ENCODE measurements around the gene EID3.
"Not testable (repeated sequence)": the region's sequence is repeated elsewhere in the genome, so short reads cannot be mapped to it uniquely, and the experiment has no call there.

Gene EID3

DNA sequence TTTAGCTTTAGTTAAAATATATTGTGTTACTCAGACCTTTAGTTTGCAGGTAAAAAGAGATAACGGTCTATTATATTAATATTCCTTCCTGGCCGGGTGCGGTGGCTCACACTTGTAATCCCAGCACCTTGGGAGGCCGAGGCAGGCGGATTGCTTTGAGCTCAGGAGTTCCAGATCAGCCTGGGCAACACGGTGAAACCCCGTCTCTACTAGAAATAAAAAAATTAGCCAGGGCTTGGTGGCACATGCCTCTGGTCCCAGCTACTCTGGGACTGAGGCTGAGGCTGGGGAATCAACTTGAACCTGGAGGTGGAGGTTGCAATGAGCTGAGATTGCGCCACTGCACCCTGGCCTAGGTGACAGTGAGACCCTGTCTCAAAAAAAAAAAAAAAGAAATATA, 13.2 kb upstream of the EID3 start:
- no peaks in the 10 kb centered on the region for H3K27me3 ChIP-seq (ENCODE audit: control insufficient read depth, insufficient read depth, low read length, poor library complexity, severe bottlenecking)
- no peak overlapping the region for H3K27ac ChIP-seq (ENCODE audit: insufficient read depth, low read depth, low read length, poor library complexity, severe bottlenecking)
- WGBS, 2 experiments, result 83 to 85% methylated on average over 7 of the region's 8 CpGs
- no peaks in the 10 kb centered on the region for H3K9me3 ChIP-seq (ENCODE audit: control insufficient read depth, low read length)
- peaks cover 11% of the 10 kb centered on the region for H3K4me1 ChIP-seq (ENCODE audit: control insufficient read depth, insufficient read depth, low read length)
- no peak overlapping the region for H3K4me3 ChIP-seq (ENCODE audit: insufficient read depth, low read depth, low read length)
- H3K36me3 ChIP-seq (ENCODE audit: control insufficient read depth, insufficient read depth, low read length), result peaks cover 4% of the 10 kb centered on the region

- no peak overlapping the region for H3K4me3 ChIP-seq (ENCODE audit: insufficient read depth, low read depth, low read length)
- H3K4me1 ChIP-seq (ENCODE audit: control insufficient read depth, insufficient read depth, low read length), result peaks cover 11% of the 10 kb centered on the region
- H3K27ac ChIP-seq (ENCODE audit: insufficient read depth, low read depth, low read length, poor library complexity, severe bottlenecking), result no peak overlapping the region
- no peaks in the 10 kb centered on the region for H3K27me3 ChIP-seq (ENCODE audit: control insufficient read depth, insufficient read depth, low read length, poor library complexity, severe bottlenecking)
- H3K9me3 ChIP-seq (ENCODE audit: control insufficient read depth, low read length), result no peaks in the 10 kb centered on the region
- H3K36me3 ChIP-seq (ENCODE audit: control insufficient read depth, insufficient read depth, low read length), result peaks cover 7% of the 10 kb centered on the region
- 86 to 94% methylated on average over 5 of the region's 5 CpGs for WGBS, 2 experiments
These were observed 12.7 kb upstream of the EID3 start for GRCh38 chr12:104290855-104291254.

DNA sequence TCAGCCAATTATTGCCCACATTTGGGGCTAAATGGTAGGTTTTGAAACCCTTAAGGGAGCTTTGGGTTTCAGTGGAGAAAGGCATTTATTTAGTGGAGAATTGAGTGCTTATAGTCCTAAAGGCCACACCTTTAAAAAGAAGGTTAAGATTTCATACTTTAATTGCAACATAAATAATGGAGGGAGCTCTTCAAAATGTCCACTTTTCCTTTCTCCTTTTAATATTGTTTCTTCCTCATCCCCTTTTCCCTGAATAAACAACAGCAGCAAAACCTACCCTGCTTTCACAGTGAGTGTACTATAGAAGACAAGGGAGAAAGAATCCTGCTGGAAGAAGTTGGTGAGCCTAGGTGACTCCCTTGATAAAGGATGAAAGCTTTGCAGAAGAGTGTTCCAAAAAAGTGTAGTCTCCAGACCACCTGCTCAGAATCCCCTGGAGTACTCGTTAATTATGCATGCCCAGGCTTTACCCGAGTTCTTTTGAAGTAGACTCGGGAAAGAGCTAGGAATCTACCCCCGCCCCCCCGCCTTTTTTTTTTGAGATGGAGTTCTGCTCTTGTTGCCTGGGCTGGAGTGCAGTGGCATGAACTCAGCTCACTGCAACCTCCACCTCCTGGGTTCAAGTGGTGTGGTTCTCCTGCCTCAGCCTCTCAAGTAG, 11.5 kb upstream of the EID3 start:
- Histone ChIP-seq H3K4me1 (ENCODE audit: control insufficient read depth, insufficient read depth, low read length) (peaks cover 4% of the 10 kb centered on the region), H3K9me3 (ENCODE audit: control insufficient read depth, low read length) (no peaks in the 10 kb centered on the region), H3K27ac (ENCODE audit: insufficient read depth, low read depth, low read length, poor library complexity, severe bottlenecking) (no peak overlapping the region), H3K4me3 (ENCODE audit: insufficient read depth, low read depth, low read length) (no peak overlapping the region), H3K27me3 (ENCODE audit: control insufficient read depth, insufficient read depth, low read length, poor library complexity, severe bottlenecking) (no peaks in the 10 kb centered on the region), H3K36me3 (ENCODE audit: control insufficient read depth, insufficient read depth, low read length) (peaks cover 7% of the 10 kb centered on the region)
- WGBS, 2 experiments, result 28 to 37% methylated on average over 5 of the region's 5 CpGs

GRCh38 chr12:104292872-104293794, 10.4 kb upstream of the EID3 start:
- peaks cover 3% of the 10 kb centered on the region for H3K4me1 ChIP-seq (ENCODE audit: control insufficient read depth, insufficient read depth, low read length)
- H3K27ac ChIP-seq (ENCODE audit: insufficient read depth, low read depth, low read length, poor library complexity, severe bottlenecking), result no peak overlapping the region
- H3K36me3 ChIP-seq (ENCODE audit: control insufficient read depth, insufficient read depth, low read length), result peaks cover 7% of the 10 kb centered on the region
- 95 to 97% methylated on average over 10 to 12 of the region's 12 CpGs for WGBS, 2 experiments
- H3K27me3 ChIP-seq (ENCODE audit: control insufficient read depth, insufficient read depth, low read length, poor library complexity, severe bottlenecking), result no peaks in the 10 kb centered on the region
- no peak overlapping the region for H3K4me3 ChIP-seq (ENCODE audit: insufficient read depth, low read depth, low read length)
- H3K9me3 ChIP-seq (ENCODE audit: control insufficient read depth, low read length), result no peaks in the 10 kb centered on the region

- 79 to 86% methylated on average over 15 to 16 of the region's 17 CpGs for WGBS, 2 experiments
- not testable (repeated sequence) for H3K36me3 ChIP-seq (ENCODE audit: control insufficient read depth, insufficient read depth, low read length); H3K27ac ChIP-seq (ENCODE audit: insufficient read depth, low read depth, low read length, poor library complexity, severe bottlenecking); H3K9me3 ChIP-seq (ENCODE audit: control insufficient read depth, low read length); H3K4me1 ChIP-seq (ENCODE audit: control insufficient read depth, insufficient read depth, low read length); H3K27me3 ChIP-seq (ENCODE audit: control insufficient read depth, insufficient read depth, low read length, poor library complexity, severe bottlenecking); H3K4me3 ChIP-seq (ENCODE audit: insufficient read depth, low read depth, low read length)
These were observed 9.2 kb upstream of the EID3 start for GRCh38 chr12:104294158-104294859.

- no peaks in the 10 kb centered on the region for H3K27me3 ChIP-seq (ENCODE audit: control insufficient read depth, insufficient read depth, low read length, poor library complexity, severe bottlenecking)
- H3K4me3 ChIP-seq (ENCODE audit: insufficient read depth, low read depth, low read length), result no peak overlapping the region
- WGBS, 2 experiments, result 93 to 94% methylated on average over 9 of the region's 9 CpGs
- no peak overlapping the region for H3K27ac ChIP-seq (ENCODE audit: insufficient read depth, low read depth, low read length, poor library complexity, severe bottlenecking)
- H3K9me3 ChIP-seq (ENCODE audit: control insufficient read depth, low read length), result no peaks in the 10 kb centered on the region
- no peaks in the 10 kb centered on the region for H3K4me1 ChIP-seq (ENCODE audit: control insufficient read depth, insufficient read depth, low read length)
- H3K36me3 ChIP-seq (ENCODE audit: control insufficient read depth, insufficient read depth, low read length), result peaks cover 7% of the 10 kb centered on the region
These were observed 8.4 kb upstream of the EID3 start for GRCh38 chr12:104294927-104295668.

- H3K27ac ChIP-seq (ENCODE audit: insufficient read depth, low read depth, low read length, poor library complexity, severe bottlenecking), result no peak overlapping the region
- 86 to 88% methylated on average over 1 of the region's 1 CpG for WGBS, 2 experiments
- peaks cover 7% of the 10 kb centered on the region for H3K36me3 ChIP-seq (ENCODE audit: control insufficient read depth, insufficient read depth, low read length)
- no peaks in the 10 kb centered on the region for H3K4me1 ChIP-seq (ENCODE audit: control insufficient read depth, insufficient read depth, low read length)
- H3K4me3 ChIP-seq (ENCODE audit: insufficient read depth, low read depth, low read length), result no peak overlapping the region
- no peaks in the 10 kb centered on the region for H3K9me3 ChIP-seq (ENCODE audit: control insufficient read depth, low read length)
- no peaks in the 10 kb centered on the region for H3K27me3 ChIP-seq (ENCODE audit: control insufficient read depth, insufficient read depth, low read length, poor library complexity, severe bottlenecking)
These were observed 7.6 kb upstream of the EID3 start for GRCh38 chr12:104295954-104296353.

- Histone ChIP-seq H3K4me1 (ENCODE audit: control insufficient read depth, insufficient read depth, low read length) (no peaks in the 10 kb centered on the region), H3K9me3 (ENCODE audit: control insufficient read depth, low read length) (no peaks in the 10 kb centered on the region), H3K36me3 (ENCODE audit: control insufficient read depth, insufficient read depth, low read length) (peaks cover 7% of the 10 kb centered on the region), H3K4me3 (ENCODE audit: insufficient read depth, low read depth, low read length) (no peak overlapping the region), H3K27ac (ENCODE audit: insufficient read depth, low read depth, low read length, poor library complexity, severe bottlenecking) (no peak overlapping the region), H3K27me3 (ENCODE audit: control insufficient read depth, insufficient read depth, low read length, poor library complexity, severe bottlenecking) (no peaks in the 10 kb centered on the region)
- WGBS, 2 experiments, result 95 to 96% methylated on average over 4 of the region's 4 CpGs
These were observed 6.8 kb upstream of the EID3 start for GRCh38 chr12:104296718-104297117.

- 91 to 94% methylated on average over 10 of the region's 10 CpGs for WGBS, 2 experiments
- Histone ChIP-seq H3K36me3 (ENCODE audit: control insufficient read depth, insufficient read depth, low read length) (peaks cover 7% of the 10 kb centered on the region), H3K27me3 (ENCODE audit: control insufficient read depth, insufficient read depth, low read length, poor library complexity, severe bottlenecking) (no peaks in the 10 kb centered on the region), H3K4me1 (ENCODE audit: control insufficient read depth, insufficient read depth, low read length) (no peaks in the 10 kb centered on the region), H3K4me3 (ENCODE audit: insufficient read depth, low read depth, low read length) (no peak overlapping the region), H3K27ac (ENCODE audit: insufficient read depth, low read depth, low read length, poor library complexity, severe bottlenecking) (no peak overlapping the region), H3K9me3 (ENCODE audit: control insufficient read depth, low read length) (no peaks in the 10 kb centered on the region)
These were observed 5.9 kb upstream of the EID3 start for GRCh38 chr12:104297477-104298113.

Data from ectodermal cell (in vitro differentiated cells).